HG02981 (cell line): ENCODE data around the gene ASPM.
A peak's percentile ranks its signal among the peaks of the same experiment; 100 is the strongest.

ENCODE experiments used
- ATAC-seq: cut with Tn5 transposase; IDR thresholded peaks from one replicate; pipeline ENCODE4 v1.9.1; 2021; ENCODE audit warnings: mild to moderate bottlenecking, moderate library complexity; ENCODE audit not compliant: unreplicated experiment

ASPM gene, protein sequence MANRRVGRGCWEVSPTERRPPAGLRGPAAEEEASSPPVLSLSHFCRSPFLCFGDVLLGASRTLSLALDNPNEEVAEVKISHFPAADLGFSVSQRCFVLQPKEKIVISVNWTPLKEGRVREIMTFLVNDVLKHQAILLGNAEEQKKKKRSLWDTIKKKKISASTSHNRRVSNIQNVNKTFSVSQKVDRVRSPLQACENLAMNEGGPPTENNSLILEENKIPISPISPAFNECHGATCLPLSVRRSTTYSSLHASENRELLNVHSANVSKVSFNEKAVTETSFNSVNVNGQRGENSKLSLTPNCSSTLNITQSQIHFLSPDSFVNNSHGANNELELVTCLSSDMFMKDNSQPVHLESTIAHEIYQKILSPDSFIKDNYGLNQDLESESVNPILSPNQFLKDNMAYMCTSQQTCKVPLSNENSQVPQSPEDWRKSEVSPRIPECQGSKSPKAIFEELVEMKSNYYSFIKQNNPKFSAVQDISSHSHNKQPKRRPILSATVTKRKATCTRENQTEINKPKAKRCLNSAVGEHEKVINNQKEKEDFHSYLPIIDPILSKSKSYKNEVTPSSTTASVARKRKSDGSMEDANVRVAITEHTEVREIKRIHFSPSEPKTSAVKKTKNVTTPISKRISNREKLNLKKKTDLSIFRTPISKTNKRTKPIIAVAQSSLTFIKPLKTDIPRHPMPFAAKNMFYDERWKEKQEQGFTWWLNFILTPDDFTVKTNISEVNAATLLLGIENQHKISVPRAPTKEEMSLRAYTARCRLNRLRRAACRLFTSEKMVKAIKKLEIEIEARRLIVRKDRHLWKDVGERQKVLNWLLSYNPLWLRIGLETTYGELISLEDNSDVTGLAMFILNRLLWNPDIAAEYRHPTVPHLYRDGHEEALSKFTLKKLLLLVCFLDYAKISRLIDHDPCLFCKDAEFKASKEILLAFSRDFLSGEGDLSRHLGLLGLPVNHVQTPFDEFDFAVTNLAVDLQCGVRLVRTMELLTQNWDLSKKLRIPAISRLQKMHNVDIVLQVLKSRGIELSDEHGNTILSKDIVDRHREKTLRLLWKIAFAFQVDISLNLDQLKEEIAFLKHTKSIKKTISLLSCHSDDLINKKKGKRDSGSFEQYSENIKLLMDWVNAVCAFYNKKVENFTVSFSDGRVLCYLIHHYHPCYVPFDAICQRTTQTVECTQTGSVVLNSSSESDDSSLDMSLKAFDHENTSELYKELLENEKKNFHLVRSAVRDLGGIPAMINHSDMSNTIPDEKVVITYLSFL (N-terminal part only)

DNA sequence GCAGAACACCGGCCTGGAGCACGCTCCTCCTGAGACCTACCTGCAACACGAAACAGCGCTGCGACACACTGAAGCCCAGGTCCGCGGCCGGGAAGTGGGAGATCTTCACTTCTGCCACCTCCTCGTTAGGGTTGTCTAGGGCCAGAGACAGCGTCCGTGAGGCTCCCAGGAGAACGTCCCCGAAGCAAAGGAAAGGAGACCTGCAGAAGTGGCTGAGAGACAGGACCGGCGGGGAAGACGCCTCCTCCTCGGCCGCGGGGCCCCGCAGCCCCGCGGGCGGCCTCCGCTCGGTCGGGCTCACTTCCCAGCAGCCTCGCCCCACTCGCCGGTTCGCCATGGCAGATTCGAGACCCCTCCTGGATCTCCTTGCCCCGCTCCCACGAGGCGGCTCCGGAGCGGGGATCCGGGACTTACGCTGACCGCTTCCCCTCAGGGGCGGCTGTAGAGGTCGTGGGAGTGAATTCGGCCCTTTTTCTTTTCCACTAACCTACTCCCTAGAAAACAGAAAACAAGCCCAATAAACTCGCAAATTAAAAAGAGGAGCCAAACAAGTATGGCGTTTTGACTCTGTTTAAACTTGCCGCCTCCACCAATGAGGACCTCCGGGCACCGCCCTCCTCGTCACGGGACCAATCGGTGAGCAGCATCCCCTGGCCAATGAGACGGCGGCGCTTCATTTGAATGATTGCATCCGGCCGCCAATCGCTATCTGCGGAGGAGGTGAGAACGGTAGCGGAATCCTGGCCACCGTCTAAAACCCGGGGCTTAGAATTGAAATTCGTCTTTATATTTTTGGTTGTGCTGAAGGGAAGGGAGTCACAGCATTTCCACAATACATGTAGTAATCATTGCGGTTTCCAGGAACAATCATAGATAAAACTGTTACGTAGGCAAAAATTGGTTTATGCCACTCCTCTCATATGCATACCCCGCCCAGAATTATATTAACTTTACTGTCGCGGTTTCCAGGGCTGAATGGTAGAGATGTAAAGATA lies at the start of gene ASPM:
TSS of gene ASPM (minus strand) at position 569 of the 995 bp plus-strand sequence. CDS start at position 337, 232 bp downstream.
- peak; percentile 98 for ATAC-seq

DNA sequence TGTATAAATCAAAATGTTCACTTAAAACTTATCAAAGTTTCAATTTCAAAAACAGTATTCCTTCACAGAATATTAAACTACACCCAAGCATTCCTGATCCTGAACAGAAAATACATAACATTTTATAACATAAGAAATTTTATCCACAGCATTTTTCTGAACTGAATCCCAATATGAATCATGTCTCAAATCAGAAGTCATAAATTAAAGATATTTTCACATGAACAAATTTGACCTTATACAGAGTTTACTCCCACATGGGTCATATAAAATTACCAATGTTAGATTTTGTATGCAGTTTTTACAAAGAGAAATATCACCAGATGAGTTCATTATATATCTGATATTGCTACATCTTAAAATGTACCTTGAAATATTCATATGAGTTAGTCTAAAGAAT lies 48.6 kb upstream of the ASPM start:
- ATAC-seq: no peak

DNA sequence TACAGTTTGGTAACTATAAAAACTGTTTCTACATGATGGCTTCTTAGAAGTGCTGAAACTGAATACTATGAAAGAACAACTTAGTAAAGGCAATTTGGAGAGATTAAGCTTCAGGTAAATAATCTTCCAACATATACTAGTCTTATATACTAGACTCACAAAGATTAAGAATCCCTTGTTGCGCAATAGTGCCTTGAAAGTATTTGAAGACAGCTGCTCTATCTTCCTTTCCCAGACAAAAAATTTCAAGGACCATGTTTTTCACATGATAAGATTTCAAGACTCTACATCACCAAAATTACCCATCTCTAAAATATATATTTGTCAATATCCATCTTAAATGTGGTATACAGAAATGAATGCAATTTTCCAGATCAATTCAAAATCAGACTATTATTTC lies 37.7 kb upstream of the ASPM start:
- no peak for ATAC-seq

DNA sequence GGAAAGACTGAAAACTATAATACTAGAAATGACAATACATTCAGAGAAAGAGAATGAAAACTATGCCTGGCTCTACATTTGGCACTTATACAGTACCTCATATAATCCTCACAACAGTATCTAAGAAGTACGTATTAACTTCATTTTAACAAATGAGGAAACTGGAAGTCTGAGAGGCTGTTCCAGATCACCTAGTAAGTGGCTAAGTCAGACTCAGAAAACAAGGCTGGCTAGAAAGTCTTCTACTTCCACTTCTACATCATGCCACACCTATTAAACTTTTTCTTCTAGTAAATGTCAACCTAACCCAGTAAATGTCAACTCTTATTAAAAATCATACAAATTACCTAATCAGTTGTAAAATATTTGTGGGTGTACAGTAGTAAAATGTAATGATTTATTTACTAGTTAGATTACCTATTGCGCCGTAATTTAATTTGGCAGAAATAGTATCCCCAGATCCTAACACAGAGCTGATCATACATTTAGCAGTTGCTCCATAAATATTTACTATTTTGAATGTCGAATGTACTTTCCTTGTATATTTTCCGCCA lies 36.8 kb upstream of the ASPM start:
- ATAC-seq: no peak

DNA sequence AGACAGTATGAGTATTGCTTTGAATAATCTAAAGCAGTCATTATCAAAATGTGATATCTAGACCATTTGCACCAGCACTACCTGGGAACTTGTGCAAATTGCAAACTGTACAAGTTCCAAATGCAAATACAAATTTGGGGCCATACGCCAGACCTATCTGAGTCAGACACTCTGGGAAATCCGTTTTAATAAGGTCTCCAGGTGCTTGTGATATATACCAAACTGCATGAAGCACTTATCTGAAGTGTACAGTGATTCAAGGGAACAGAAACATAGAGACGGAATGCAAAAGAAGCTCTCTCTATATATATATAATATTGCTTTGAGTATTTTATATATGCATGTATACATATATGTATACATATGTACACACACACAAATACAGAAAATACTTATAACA lies 36.2 kb upstream of the ASPM start:
- no peak for ATAC-seq

DNA sequence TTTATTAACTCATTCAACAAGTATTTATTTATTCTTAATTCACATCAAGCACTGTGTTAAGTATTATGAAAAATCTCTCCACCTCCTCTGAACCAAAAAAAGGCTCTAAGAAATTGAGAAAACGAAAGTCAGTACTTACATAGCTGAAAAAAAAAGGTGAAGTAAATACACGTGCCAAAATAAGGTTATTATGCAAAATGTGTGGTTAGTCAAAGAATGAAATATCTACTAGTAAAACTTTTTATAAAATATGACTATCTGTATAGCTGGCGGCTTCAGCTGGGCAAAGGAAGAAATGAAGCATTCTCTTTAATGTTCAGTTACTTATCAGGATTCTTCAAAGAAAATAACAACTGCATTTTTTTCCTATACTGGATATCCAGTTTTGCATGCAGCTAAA lies 35.5 kb upstream of the ASPM start:
- peak; percentile 50 for ATAC-seq

DNA sequence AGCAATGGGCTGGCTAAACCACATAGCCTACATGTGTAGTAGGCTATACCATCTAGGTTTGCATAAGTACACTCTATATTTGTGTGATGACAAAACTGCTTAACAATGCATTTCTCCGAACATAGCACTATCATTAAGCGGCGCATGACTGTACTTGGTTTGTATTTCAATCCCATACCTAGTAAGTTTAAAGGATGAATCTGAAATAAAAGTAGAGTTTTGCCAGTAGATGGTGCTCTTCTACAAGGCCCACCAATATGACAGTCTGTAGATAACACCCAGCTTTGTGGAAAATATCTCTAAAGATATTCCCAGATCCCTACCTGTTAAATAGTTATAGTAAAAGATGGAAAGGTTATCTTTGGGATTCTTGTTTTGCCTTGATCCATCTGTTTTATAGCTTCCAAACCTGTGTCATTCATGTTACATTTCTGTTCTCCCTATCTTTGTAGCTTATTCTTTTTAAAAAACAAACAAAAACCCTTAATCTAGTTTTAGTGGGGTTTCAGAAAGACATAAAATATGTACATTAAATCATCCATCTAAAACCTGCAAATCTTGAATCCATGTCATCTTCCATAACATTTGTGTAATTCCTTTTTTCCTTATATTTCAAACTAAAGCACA lies 33.9 kb upstream of the ASPM start:
- peak; percentile 41 for ATAC-seq

DNA sequence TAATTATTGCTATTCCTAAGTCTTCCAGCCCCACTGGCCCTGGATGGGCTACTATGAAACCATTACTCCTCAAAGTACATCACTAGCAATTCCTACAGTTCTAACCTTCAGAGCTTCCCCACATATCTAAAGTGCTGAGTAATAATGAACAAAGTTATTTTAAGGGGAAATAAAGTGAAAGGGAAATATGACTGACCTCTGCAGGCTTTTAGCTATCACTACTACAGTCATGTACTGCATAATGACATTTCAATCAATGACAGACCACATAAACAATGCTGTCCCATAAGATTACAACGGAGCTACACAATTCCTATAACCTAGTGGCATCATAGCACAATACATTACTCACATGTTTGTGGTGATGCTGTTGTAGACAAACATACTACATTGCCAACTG lies 32.5 kb upstream of the ASPM start:
- peak; percentile 75 for ATAC-seq

DNA sequence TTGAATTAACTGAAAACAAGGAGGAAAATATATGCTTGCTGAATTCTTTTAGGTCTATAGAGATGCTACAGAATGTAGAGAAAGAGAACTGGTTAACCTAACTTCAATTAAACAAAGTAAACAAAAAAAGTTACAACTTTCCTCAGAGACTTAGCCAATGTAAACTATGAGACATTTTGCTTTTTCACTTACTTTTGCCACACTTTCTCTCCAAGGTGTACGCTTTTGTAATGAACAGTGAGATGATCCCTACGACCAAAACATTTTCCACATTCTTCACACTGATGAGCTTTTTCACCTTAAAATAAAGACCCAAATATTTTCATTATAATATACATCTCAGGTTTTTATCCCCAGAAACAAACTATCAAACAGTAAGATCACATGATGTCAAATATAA lies 28.3 kb upstream of the ASPM start:
- no peak for ATAC-seq

DNA sequence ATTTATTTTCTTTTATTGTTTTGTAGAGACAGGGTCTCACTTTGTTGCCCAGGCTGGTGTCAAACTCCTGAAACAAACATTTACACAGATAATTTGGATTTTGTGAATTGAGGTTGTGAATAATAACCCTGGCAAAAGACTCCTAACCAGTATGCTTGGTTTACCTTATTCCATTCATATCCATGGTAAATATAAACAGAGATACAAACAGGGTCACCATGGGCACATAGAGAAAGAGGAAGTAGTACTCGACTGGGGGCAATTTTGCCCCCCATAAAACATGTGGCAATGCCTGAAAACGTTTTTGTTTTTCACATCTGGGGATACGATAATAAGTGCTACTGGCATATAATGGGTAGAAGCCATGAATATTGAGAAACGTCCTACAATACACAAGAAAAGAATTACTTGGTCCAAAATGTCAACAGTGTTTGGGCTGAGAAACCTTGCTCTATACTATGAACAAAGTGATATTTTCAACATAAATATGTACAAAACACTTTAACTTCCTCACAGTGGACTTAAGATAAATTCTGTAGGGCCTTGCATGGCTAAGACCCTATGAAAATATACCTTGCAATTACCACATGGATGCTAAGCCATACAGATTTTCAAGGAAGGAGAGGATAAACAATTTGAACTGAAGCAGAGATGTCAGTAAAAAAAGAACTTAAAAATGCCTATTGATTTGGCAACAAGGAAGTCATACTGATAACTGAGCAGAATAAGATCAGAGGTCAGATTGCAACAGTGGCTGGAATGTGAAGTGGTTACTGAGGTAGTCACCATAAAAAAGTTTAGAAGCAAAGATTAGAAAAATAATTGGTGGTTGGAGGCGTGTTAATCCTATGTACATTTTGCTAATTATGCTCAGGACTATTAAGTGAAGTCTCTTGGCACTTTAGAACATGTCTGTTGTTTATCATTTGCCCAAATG lies 27.4 kb upstream of the ASPM start:
- ATAC-seq: no peak

DNA sequence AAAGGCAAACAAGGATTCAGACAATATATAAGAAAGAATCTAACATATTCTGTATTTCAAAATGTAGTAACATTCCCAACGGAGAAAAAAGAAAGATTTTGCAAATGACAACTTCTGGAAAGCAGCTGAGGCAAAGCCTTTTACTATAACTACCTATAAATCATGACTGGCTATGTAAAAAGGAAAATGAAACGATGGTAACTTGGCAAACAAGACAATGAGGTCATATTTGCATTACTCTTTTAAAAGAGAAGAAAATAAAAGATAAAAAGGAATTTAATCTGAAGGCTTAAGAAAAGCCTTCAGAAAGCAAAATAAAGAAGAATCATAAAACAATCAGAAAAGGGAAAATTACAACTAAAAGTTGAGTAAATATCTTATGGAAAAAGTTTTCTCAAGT lies 25.1 kb upstream of the ASPM start:
- ATAC-seq: no peak

DNA sequence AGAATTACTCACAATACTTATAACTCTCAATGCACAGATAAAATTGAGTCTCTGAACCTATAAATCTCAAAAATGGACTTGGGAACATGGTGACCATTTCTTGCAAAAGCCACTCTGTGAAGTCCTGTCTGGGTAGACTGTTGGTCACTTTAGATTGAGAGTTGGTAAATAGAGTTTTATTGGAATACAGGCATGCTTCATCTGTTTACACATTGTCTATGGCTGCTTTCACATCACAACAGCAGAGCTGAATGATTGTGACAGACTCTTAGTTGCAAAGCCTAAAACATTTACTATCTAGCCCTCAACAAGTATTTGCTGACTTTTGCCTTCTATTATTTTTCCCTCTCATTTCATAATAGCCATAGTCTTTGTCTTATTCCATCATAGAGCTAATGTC lies 24.1 kb upstream of the ASPM start:
- no peak for ATAC-seq

DNA sequence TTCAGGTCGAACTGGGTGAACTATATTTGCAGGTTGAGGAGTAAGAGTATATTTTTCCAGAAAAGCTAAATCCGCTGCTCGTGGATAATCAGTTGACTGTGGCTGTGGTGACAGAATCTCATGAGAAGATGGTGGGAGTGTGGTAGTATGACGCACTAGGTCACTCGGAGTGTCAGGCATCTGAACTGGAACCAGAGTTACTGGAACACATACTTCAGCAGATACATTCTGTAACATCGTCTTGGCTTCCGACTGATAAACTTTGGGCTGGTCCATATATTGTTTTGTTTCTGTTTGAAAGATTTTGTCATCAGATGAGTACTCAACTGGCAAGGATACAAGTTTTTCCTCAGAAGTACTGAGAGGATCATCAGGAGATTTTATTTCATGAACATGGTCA lies 13.0 kb upstream of the ASPM start:
- ATAC-seq: no peak

DNA sequence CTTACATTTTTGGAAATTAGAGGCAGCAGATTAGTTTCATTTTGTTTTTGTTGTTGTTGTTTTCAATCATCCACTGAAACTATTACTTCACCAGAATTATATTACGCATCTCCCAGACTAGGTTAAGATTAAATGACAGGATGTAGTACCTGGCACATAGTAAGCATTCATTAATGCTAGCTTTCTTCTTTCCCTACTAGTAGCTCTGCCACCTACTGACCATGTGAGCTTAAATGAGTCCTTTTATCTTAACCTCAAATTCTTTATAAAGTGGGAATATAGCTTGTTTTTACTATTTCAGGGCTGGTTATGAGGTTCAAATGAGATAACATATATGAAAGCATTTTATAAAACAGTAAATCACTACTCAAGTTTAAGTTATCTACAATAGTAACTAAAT lies 10.2 kb upstream of the ASPM start:
- no peak for ATAC-seq

DNA sequence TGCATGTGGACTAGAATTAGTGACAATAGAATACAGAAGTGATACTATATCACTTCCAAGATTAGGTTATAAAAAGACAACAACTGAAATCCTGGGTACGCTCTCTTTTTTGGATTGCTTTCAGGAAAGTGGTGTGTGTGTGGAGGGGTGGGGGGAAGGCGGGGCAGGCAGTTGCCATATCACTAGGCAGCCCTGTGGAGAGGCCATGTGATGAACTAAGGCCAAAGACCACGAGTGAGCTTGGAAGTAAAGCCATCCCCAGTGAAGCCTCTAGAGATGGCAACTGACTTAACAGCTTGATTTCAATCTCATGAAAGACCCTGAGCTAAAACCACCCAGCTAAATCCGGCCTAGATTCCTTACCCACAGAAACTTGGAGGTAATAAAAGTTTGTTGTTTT lies 6.2 kb upstream of the ASPM start:
- ATAC-seq: no peak

DNA sequence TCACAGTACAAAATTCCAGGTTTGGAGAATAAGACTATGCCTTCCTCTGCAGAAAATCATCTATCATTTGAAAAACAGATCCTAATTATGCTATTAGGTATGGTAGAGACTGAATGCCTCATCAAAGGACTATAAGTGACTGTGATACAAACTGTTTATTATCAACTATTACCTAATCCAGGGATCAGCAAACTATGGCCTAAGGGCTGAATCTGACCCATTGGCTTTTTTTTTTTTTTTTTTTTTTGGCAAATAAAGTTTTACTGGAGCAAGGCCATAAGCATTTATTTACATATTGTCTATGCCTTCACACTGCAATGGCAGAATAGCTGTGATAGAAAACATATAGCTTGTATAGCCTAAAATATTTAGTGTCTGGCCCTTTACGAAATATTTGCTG lies 4.7 kb upstream of the ASPM start:
- ATAC-seq: no peak

DNA sequence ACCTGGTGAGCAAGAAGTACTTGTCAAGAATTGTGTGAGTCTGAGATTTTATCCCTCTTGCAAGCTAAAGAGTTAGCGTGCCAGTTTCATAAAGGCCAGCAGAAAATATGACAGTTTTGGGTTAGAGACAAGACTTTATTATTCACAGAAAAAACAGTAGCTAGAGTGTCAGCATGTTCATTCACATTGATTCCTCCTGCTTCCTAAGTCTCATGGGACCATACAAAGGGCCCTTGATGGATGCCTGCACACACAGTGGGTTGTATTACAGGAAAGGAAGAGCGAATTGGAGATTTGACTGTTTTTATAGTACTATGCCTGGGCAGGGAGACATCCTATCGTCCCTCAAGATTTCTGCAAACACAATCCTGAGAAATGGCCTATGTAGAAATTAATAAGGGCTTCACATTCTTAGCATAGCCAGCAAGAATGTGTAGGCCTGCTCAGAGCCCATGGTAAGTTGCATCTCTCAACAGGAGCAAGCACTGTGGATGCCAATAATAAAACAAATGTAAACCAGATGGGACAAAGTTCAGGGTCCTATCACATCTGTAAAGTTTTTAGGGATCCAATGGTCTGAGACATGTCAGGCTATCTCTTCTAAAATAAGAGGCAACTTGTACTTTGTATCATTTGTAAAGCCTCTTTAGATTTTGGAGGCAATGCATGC lies 4.0 kb upstream of the ASPM start:
- ATAC-seq: no peak

DNA sequence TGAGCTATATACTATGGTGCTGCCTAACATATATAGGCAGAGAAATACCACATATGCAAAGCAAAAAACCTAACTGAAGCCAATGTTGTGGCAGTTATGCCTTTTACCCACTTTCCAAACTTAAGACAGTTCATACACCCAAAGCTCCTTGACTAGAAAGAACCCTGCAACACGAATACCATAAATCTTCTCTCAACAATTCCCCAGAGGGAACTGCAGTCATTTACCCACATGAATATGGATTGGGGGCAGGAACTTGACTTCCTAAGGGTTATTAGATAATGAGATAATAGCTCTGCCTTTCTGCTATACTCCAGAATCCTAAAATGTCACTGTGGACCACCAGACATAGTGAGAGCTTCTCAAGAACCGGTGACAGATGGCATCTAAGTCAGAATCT lies 2.9 kb upstream of the ASPM start:
- ATAC-seq: no peak
